ENCODE data around the gene CCDC154. TPM values are rescaled to one million over a fixed set of nuclear protein-coding genes. Genes with fewer than 3 reads are reported as not detected.
"Not testable (repeated sequence)": the region's sequence is repeated elsewhere in the genome, so short reads cannot be mapped to it uniquely, and the experiment has no call there.

CCDC154 gene
- total RNA-seq, 2 donors from 2014 or later, result 0.68 to 1.1 TPM

- intact Hi-C loops (cut with DNase I), result no loop called here
- no peak for ATAC-seq
- DNase-seq, result no peak
Observed at GRCh38 chr16:1443403-1443973, 868 bp downstream of the CCDC154 start.

- DNase-seq (no peak), ATAC-seq (no peak)
- intact Hi-C loops (cut with DNase I), result no loop called here
Observed at GRCh38 chr16:1442697-1443096, 1.7 kb downstream of the CCDC154 start.

GRCh38 chr16:1441391-1441829 lies 2.9 kb downstream of the CCDC154 start:
- intact Hi-C loops (cut with DNase I), result no loop called here
- DNase-seq (no peak), ATAC-seq (no peak)

- DNase-seq; intact Hi-C loops (cut with DNase I); ATAC-seq: not testable (repeated sequence)
Observed at GRCh38 chr16:1439699-1440074, 4.7 kb downstream of the CCDC154 start.

GRCh38 chr16:1439058-1439698 lies 5.2 kb downstream of the CCDC154 start:
- intact Hi-C loops (cut with DNase I), result no loop called here
- ATAC-seq (no peak), DNase-seq (no peak)

GRCh38 chr16:1438229-1439057 lies 5.9 kb downstream of the CCDC154 start:
- DNase-seq (no peak), ATAC-seq (no peak)
- intact Hi-C loops (cut with DNase I), result no loop called here

- DNase-seq (no peak), ATAC-seq (no peak)
- intact Hi-C loops (cut with DNase I), result no loop called here
Observed at GRCh38 chr16:1437606-1438005, 6.8 kb downstream of the CCDC154 start.

- ATAC-seq (no peak), DNase-seq (no peak)
Observed at GRCh38 chr16:1436731-1437355, 7.5 kb downstream of the CCDC154 start.

GRCh38 chr16:1435921-1436697 lies 8.2 kb downstream of the CCDC154 start:
- intact Hi-C loops (cut with DNase I), result no loop called here
- no peak for ATAC-seq
- DNase-seq, result no peak

More at GRCh38 chr16:1436731-1437355, 7.5 kb downstream of the CCDC154 start:
- intact Hi-C loops (cut with DNase I), result no loop called here

GRCh38 chr16:1434644-1435592 lies 9.4 kb downstream of the CCDC154 start:
- DNase-seq, result no peak
- intact Hi-C loops (cut with DNase I), result no loop called here
- no peak for ATAC-seq

- intact Hi-C loops (cut with DNase I), result no loop called here
- DNase-seq (no peak), ATAC-seq (no peak)
Observed at GRCh38 chr16:1433756-1434155, 10.6 kb downstream of the CCDC154 start.

GRCh38 chr16:1433263-1433560 lies 11.1 kb downstream of the CCDC154 start:
- intact Hi-C loops (cut with DNase I), result no loop called here
- DNase-seq (no peak), ATAC-seq (no peak)

- DNase-seq, result no peak
- intact Hi-C loops (cut with DNase I), result no loop called here
- no peak for ATAC-seq
Observed at GRCh38 chr16:1432388-1433262, 11.7 kb downstream of the CCDC154 start.

GRCh38 chr16:1431497-1432270 lies 12.7 kb downstream of the CCDC154 start:
- no peak for DNase-seq
- intact Hi-C loops (cut with DNase I), result no loop called here

GRCh38 chr16:1430759-1431496 lies 13.4 kb downstream of the CCDC154 start, which contains the start of gene PERCC1:
Gene PERCC1, plus strand, starts transcription at chr16:1431078. Its CDS starts 1,516 bp downstream, at chr16:1432594.
- ATAC-seq (no peak), DNase-seq (no peak)
- intact Hi-C loops (cut with DNase I), result no loop called here

More at GRCh38 chr16:1431497-1432270, 12.7 kb downstream of the CCDC154 start:
- no peak for ATAC-seq
